Thyroid gland (tissue), 4 donors: ENCODE data around the gene NAA15.

Experiments used
- CTCF ChIP-seq, 6 experiments: fragments of 200-600 bp in 3 of 6; fragments of 450-650 bp in 3 of 6; sonication (generic) in 3 of 6; IDR thresholded peaks; one replicate each; pipeline ENCODE4 v1.5.1; 2016 to 2019; ENCODE audit warnings: antibody characterized with exemption in 6 of 6, mild to moderate bottlenecking in 2 of 6, inconsistent platforms in 1 of 6, moderate library complexity in 1 of 6
- POLR2A ChIP-seq, 2 donors: fragments of 450-650 bp; IDR thresholded peaks; one replicate each; pipeline ENCODE4 v1.6.1; 2017; ENCODE audit warnings: antibody characterized with exemption in 2 of 2, mild to moderate bottlenecking in 2 of 2, moderate library complexity in 1 of 2

GRCh38 chr4:139282065-139282720 is 19.1 kb upstream of the NAA15 start:
- no peak for TF ChIP-seq POLR2A (IDR thresholded peaks at IDR 0.05)
- no peak for TF ChIP-seq CTCF (IDR thresholded peaks at IDR 0.05)
